VCaP (cell line): ENCODE measurements around the gene MC3R.

ENCODE experiments used
- H3K27ac ChIP-seq: fragments of 450-650 bp; 2 replicates; pipeline ENCODE4 v1.5.1; 2017
- TF ChIP-seq, protein P1 (sequence below): fragments of 450-650 bp; conservative IDR thresholded peaks from 2 replicates; pipeline ENCODE4 v1.5.1; 2017; ENCODE audit warnings: mild to moderate bottlenecking, moderate library complexity

MC3R gene

DNA sequence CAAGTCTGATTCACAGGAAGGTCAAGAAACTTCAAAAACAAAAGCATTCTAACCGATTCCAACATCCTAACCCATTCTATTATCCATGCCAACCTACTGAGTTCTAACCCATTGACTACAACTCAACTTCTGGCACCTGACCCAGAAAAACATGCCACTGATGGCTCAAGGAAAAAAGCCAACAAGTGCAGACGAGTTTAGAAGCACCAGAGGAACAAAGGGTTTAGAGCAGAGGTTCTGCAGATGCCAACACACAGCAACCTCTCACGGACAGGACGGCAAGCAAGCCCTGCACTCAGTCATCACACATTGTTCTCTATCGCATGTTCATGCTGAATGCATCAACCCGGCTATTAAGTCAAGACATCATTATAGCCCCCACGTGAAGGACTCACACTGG is 25.2 kb upstream of the MC3R start:
- no peak overlapping the region for H3K27ac ChIP-seq
- TF ChIP-seq, protein P1, sequence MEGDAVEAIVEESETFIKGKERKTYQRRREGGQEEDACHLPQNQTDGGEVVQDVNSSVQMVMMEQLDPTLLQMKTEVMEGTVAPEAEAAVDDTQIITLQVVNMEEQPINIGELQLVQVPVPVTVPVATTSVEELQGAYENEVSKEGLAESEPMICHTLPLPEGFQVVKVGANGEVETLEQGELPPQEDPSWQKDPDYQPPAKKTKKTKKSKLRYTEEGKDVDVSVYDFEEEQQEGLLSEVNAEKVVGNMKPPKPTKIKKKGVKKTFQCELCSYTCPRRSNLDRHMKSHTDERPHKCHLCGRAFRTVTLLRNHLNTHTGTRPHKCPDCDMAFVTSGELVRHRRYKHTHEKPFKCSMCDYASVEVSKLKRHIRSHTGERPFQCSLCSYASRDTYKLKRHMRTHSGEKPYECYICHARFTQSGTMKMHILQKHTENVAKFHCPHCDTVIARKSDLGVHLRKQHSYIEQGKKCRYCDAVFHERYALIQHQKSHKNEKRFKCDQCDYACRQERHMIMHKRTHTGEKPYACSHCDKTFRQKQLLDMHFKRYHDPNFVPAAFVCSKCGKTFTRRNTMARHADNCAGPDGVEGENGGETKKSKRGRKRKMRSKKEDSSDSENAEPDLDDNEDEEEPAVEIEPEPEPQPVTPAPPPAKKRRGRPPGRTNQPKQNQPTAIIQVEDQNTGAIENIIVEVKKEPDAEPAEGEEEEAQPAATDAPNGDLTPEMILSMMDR, result no peak

DNA sequence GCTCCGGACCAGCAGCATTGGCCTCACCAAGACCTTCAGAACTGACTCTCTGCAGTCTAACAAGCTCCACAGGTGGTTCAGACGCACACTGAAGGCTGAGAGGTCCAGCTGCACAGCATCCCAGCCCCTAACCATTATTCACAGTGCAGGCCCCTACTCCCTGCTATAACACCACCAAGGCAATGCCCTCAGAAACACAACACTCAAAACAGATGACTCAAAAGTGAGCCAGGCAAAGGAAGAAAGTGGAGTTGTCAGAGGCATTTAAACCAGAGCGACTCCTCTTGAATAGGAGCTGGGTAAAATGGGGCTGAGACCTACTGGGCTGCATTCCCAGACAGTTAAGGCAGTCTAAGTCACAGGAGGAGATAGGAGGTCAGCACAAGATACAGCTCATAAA is 20.5 kb upstream of the MC3R start:
- H3K27ac ChIP-seq, result no peak overlapping the region
- TF ChIP-seq, protein P1, result no peak

DNA sequence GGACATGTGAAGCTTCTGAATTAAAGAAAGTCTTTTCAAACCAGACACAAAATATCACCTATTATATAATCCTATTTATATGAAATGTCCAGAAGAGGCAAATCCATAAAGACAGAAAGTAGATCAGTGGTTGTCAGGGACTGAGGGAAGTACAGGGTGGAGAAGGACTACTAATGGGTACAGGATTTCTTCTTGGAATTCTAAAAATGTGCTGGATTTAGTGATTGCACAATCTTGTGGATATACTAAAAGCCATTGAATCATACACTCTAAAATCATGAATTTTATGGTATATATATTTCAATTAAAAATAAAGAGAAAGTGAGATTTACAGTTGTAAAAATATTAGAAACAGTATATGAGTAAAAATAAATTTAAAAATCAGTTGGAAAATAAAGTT is 18.7 kb upstream of the MC3R start:
- TF ChIP-seq, protein P1, result no peak
- H3K27ac ChIP-seq, result no peak overlapping the region

DNA sequence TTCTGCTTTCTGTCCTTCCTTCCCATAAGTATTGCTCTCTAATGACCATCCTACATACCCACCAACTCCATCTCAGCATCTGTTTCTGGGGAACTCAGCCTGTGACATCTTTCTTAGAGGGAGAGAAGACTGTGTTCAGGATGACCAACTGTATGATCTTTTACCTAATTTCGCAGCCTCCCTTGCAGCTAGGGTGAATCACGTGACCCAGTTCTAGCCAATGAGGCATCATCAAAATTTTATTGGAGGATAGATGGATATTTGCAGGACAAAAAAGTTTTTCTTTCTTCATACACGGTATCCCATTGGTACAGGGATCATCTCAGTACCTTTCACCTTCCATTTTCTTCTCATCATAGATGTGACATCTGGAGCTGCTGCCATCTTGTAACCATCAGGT is 14.4 kb upstream of the MC3R start:
- H3K27ac ChIP-seq, result no peak overlapping the region
- TF ChIP-seq, protein P1, result no peak

DNA sequence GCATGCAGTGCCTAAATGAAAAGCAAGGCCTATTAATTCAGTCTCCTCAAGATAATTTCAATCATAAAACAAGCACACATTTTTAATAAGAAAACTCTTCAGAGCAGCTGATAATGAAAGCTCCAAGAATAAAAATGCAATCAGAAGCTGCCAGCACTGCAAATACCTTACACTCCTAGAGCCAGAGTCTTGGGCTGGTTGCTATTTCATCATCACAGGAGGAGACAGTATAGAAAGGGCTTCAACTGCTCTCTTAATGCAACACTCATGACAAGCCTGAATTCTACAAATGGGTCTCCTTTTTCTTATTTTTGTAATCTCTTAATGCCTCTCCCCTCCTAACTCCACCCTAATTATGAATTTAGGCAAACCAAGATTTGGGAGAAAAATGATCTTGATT is 11.2 kb upstream of the MC3R start:
- TF ChIP-seq, protein P1, result no peak
- no peak overlapping the region for H3K27ac ChIP-seq

DNA sequence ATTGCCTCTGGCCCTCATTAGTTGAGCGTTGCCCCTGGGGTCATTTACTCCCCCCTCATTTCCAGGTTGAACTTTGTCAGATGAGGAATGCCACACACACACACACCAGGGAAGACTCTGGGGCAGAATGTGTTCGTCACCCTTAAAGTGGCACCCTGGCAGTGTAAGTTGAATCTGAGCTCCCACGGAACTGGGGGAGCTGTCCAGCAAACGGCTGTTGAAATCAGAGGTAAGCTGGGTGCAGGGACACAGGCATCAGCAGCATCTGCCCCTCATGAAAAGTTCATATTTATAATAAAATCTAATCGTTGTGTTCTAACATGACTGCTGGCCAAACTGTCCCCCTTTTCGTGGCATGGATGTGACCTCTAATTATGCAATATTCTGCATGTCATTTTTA is 4.3 kb upstream of the MC3R start:
- H3K27ac ChIP-seq, result no peak overlapping the region
- TF ChIP-seq, protein P1, result no peak

DNA sequence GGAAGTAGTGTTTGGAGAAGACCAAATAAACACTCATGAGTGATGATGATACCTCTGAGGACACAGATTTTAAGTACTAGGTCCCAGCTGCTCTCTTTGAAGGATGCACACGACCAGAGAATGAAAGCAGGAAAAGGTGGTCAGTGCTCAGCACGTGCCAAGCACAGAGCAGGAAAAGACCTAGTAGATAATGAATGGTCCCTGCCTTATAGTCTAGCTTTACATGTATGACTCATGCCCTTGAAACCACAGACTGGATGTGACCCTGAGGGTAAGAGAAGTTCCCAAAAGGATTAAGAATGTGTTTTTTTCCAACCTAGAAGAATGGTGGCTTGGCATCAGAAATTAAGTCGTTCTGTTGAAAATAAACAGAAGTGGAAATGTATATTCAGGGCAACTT is 2.8 kb upstream of the MC3R start:
- no peak overlapping the region for H3K27ac ChIP-seq
- TF ChIP-seq, protein P1, result no peak
